B cell (primary cell): ENCODE data around the gene FTO. TPM values are rescaled to one million over a fixed set of nuclear protein-coding genes. Genes with fewer than 3 reads are reported as not detected.

Source experiments
- ATAC-seq: fragments of 200-7000 bp; cut with Tn5 transposase; one replicate; pipeline ENCODE4 v1.10.0; 2021; ENCODE audit warnings: low read depth, mild to moderate bottlenecking, moderate number of reproducible peaks, moderate library complexity
- CTCF ChIA-PET: fragments of 350-600 bp; sonication (Branson Sonifier 250); formaldehyde crosslinking; loops from one replicate; lab custom pipeline; 2021; ENCODE audit warnings: antibody characterized with exemption, inconsistent platforms; lab: Charles Lee
- POLR2A ChIA-PET: fragments of 350-600 bp; sonication (Branson Sonifier 250); formaldehyde crosslinking; loops from one replicate; lab custom pipeline; 2021; ENCODE audit warnings: antibody characterized with exemption; lab: Charles Lee
- DNase-seq: peaks from one replicate; pipeline ENCODE4 v3.0.0; 2013
- H2AFZ ChIP-seq: 2 replicates; pipeline ENCODE4 v1.6.1; 2012; ENCODE audit warnings: mild to moderate bottlenecking, low read depth, low read length; ENCODE audit not compliant: insufficient read depth, poor library complexity, severe bottlenecking
- H3K27ac ChIP-seq, 2 donors: 1 replicate in 1 of 2; 2 replicates in 1 of 2; pipeline ENCODE4 v1.5.1; 2012 to 2013; ENCODE audit warnings: low read length in 2 of 2, mild to moderate bottlenecking in 2 of 2, moderate library complexity in 1 of 2
- H3K27me3 ChIP-seq, 4 experiments: fragments of 200-600 bp in 1 of 4; sonication (generic) in 1 of 4; replicated peaks in 1 of 4; 1 replicate in 2 of 4; 2 replicates in 2 of 4; pipeline versions ENCODE4 v1.6.1 to v1.7.0; 2013 to 2016; ENCODE audit warnings: low read length in 3 of 4, mild to moderate bottlenecking in 2 of 4, mixed read lengths in 1 of 4, moderate library complexity in 1 of 4; ENCODE audit not compliant: insufficient read depth in 4 of 4, control insufficient read depth in 3 of 4; ENCODE audit errors: control extremely low read depth in 1 of 4
- H3K36me3 ChIP-seq, 2 experiments: replicated peaks in 1 of 2; 1 replicate in 1 of 2; 2 replicates in 1 of 2; pipeline versions ENCODE4 v1.6.1 to v1.7.1; 2013; ENCODE audit warnings: low read length in 1 of 2; ENCODE audit not compliant: insufficient read depth in 2 of 2, control insufficient read depth in 1 of 2; ENCODE audit errors: control extremely low read depth in 1 of 2, extremely low read depth in 1 of 2
- H3K4me1 ChIP-seq, 2 donors: fragments of 200-600 bp in 1 of 2; sonication (generic) in 1 of 2; 1 replicate in 1 of 2; 2 replicates in 1 of 2; pipeline versions ENCODE4 v1.5.1 to v1.6.1; 2013 to 2017; ENCODE audit warnings: low read length in 2 of 2; ENCODE audit not compliant: control insufficient read depth in 2 of 2, insufficient read depth in 2 of 2
- H3K4me2 ChIP-seq: replicated peaks from 2 replicates; pipeline ENCODE3; 2012; ENCODE audit warnings: mild to moderate bottlenecking, low read depth, low read length; ENCODE audit not compliant: poor library complexity, severe bottlenecking
- H3K4me3 ChIP-seq, 5 experiments: fragments of 200-600 bp in 1 of 5; sonication (generic) in 1 of 5; 1 replicate in 3 of 5; 2 replicates in 2 of 5; pipeline versions ENCODE4 v1.5.1 to v1.7.0; 2011 to 2016; ENCODE audit warnings: low read length in 4 of 5, mild to moderate bottlenecking in 4 of 5, low read depth in 2 of 5, control low read depth in 1 of 5, moderate library complexity in 1 of 5; ENCODE audit not compliant: insufficient read depth in 1 of 5; ENCODE audit errors: control extremely low read depth in 1 of 5, extremely low read depth in 1 of 5
- H3K79me2 ChIP-seq: fragments of 200-600 bp; sonication (generic); one replicate; pipeline ENCODE4 v1.6.0; 2016; ENCODE audit warnings: low read length; ENCODE audit not compliant: control insufficient read depth, insufficient read depth
- H3K9ac ChIP-seq: fragments of 200-600 bp; sonication (generic); 2 replicates; pipeline ENCODE4 v1.6.1; 2017; ENCODE audit warnings: mild to moderate bottlenecking, low read length, moderate library complexity
- H3K9me3 ChIP-seq, 3 donors: one replicate each; pipeline versions ENCODE4 v1.6.1 to v1.7.1; 2013; ENCODE audit warnings: low read length in 2 of 3; ENCODE audit not compliant: control insufficient read depth in 2 of 3, insufficient read depth in 1 of 3; ENCODE audit errors: control extremely low read depth in 1 of 3
- H4K20me1 ChIP-seq: 2 replicates; pipeline ENCODE4 v1.6.0; 2012; ENCODE audit warnings: mild to moderate bottlenecking, low read length; ENCODE audit not compliant: insufficient read depth, control insufficient read depth, poor library complexity, severe bottlenecking
- H3K27ac Mint-ChIP-seq: one replicate; pipeline ENCODE4 v1.8.0; 2021; ENCODE audit warnings: mixed read lengths
- H3K27me3 Mint-ChIP-seq: one replicate; pipeline ENCODE4 v1.8.0; 2021; ENCODE audit warnings: mixed read lengths
- H3K4me1 Mint-ChIP-seq: one replicate; pipeline ENCODE4 v1.8.0; 2021; ENCODE audit warnings: mixed read lengths
- H3K4me3 Mint-ChIP-seq: one replicate; pipeline ENCODE4 v1.8.0; 2021; ENCODE audit warnings: mixed read lengths
- H3K9me3 Mint-ChIP-seq: one replicate; pipeline ENCODE4 v1.8.0; 2022; ENCODE audit warnings: mixed read lengths; ENCODE audit not compliant: insufficient read depth
- CTCF ChIP-seq: fragments of 200-600 bp; IDR thresholded peaks from one replicate; pipeline ENCODE4 v1.8.0; 2022; ENCODE audit warnings: antibody characterized with exemption, mild to moderate bottlenecking
- EZH2 ChIP-seq: IDR thresholded peaks from 2 replicates; pipeline ENCODE4 v1.6.1; 2012; ENCODE audit warnings: borderline replicate concordance, low read depth, mild to moderate bottlenecking, moderate library complexity, low read length; ENCODE audit not compliant: insufficient read depth, poor library complexity, severe bottlenecking
- WGBS: methylation state at CpG from one replicate; pipeline ENCODE4 v1.1.5; 2013; ENCODE audit warnings: missing lambda C conversion rate; ENCODE audit not compliant: insufficient coverage; 5-methylcytosine and 5-hydroxymethylcytosine counted together
- intact Hi-C: fragments of 100-400 bp; cut with micrococcal nuclease; formaldehyde crosslinking; loops from one replicate; pipeline ENCODE4 v1.10.0; 2022
- polyA plus RNA-seq: library from polyadenylated mRNA; depleted of rRNA; stranded (reverse); fragments of >200 nt; gene quantifications from 2 replicates; pipeline ENCODE4 v1.2.3, GENCODE V29; 2012
- total RNA-seq, 2 donors: library from RNA; stranded (reverse); fragments of 120-200 nt in 1 of 2; gene quantifications; 1 replicate in 1 of 2; 2 replicates in 1 of 2; pipeline versions ENCODE4 v1.2.3 to v1.2.4, GENCODE V29; 2013 to 2022

Gene FTO
- total and polyA plus RNA-seq, 2 donors (not counting 1 experiment from before 2014, with no cell fraction given) = 26.5 to 68.5 TPM

- Histone ChIP-seq H3K79me2 (peaks cover 48% of the 10 kb centered on the region), H3K36me3 (no peaks in the 10 kb centered on the region), H3K9ac (peak overlapping the region; percentile 72), H2AFZ (peak overlapping the region; percentile 82), H3K4me1 (peaks cover 15 to 17% of the 10 kb centered on the region in 2 donors), H3K4me3 (peak overlapping the region; percentile 60 to 87 (median 75)), H3K9me3 (no peaks in the 10 kb centered on the region), H4K20me1 (no peaks in the 10 kb centered on the region), H3K27ac (peak overlapping the region; percentile 42 to 75), H3K4me2 (peak overlapping the region; percentile 72), H3K27me3 (no peaks in the 10 kb centered on the region)
- DNase-seq (no peak), ATAC-seq (no peak)
- WGBS = 4% methylated on average over 3 of the region's 6 CpGs
- ChIA-PET POLR2A (interaction anchor here (0.6 to 1.5 kb wide), 3 partner anchors 185 to 652 kb away, joined by 3 to 7 read pairs (median 6); partner anchors contain the start of gene CHD9NB), CTCF (no interaction called here)
- Mint-ChIP-seq H3K4me1 (peaks cover 33% of the 10 kb centered on the region), H3K9me3 (no peaks in the 10 kb centered on the region), H3K27ac (peak overlapping the region; percentile 90), H3K4me3 (peak overlapping the region; percentile 99), H3K27me3 (no peaks in the 10 kb centered on the region)
- intact Hi-C loops = loop anchor here (5.0 kb wide), 1 partner anchor 187 kb away; no protein-coding TSS in a partner anchor
- TF ChIP-seq CTCF (no peak), EZH2 (no peak)
Measured at GRCh38 chr16:53704445-53704813, 473 bp downstream of the FTO start.

- H3K9me3 ChIP-seq = no peaks in the 10 kb centered on the region
- no peaks in the 10 kb centered on the region for H3K36me3 ChIP-seq
- H3K27ac ChIP-seq = no peak overlapping the region
- ATAC-seq (no peak), DNase-seq (no peak)
- no peaks in the 10 kb centered on the region for H4K20me1 ChIP-seq
- intact Hi-C loops = no loop called here
- ChIA-PET POLR2A (interaction anchor here (0.7 kb wide), 1 partner anchor 257 kb away, joined by 4 read pairs; no protein-coding TSS in a partner anchor), CTCF (no interaction called here)
- Mint-ChIP-seq H3K4me3 (no peak overlapping the region), H3K9me3 (no peaks in the 10 kb centered on the region), H3K4me1 (peaks cover 33% of the 10 kb centered on the region), H3K27ac (no peak overlapping the region), H3K27me3 (no peaks in the 10 kb centered on the region)
- H3K27me3 ChIP-seq = no peaks in the 10 kb centered on the region
- no peak overlapping the region for H3K4me2 ChIP-seq
- peaks cover 72% of the 10 kb centered on the region for H3K79me2 ChIP-seq
- peaks cover 15 to 17% of the 10 kb centered on the region in 2 donors for H3K4me1 ChIP-seq
- H3K4me3 ChIP-seq = no peak overlapping the region
- no peak overlapping the region for H2AFZ ChIP-seq
- H3K9ac ChIP-seq = no peak overlapping the region
- TF ChIP-seq CTCF (no peak), EZH2 (no peak)
- WGBS = no CpG with 5 or more reads among the region's 3 CpGs
Measured at GRCh38 chr16:53707671-53708070, 3.7 kb downstream of the FTO start.
